BE2C (cell line): ENCODE data around the gene CDKN2B.

Source experiments
- DNase-seq: peaks from one replicate; pipeline ENCODE4 v3.0.0-alpha.2; 2020
- H3K27me3 ChIP-seq: fragments of 250-450 bp; sonication (Bioruptor Pico); 2 replicates; pipeline ENCODE4 v1.5.1; 2020; ENCODE audit warnings: mild to moderate bottlenecking
- H3K36me3 ChIP-seq: fragments of 250-450 bp; sonication (Bioruptor Pico); 2 replicates; pipeline ENCODE4 v1.5.1; 2020; ENCODE audit warnings: mild to moderate bottlenecking
- H3K4me1 ChIP-seq: fragments of 250-450 bp; sonication (Bioruptor Pico); 2 replicates; pipeline ENCODE4 v1.5.1; 2020
- H3K4me3 ChIP-seq: 2 replicates; pipeline ENCODE4 v1.5.1; 2011; ENCODE audit warnings: low read depth, low read length
- H3K9me3 ChIP-seq: fragments of 250-450 bp; sonication (Bioruptor Pico); 2 replicates; pipeline ENCODE4 v1.5.1; 2020
- TF ChIP-seq, protein P1 (sequence below): IDR thresholded peaks from 2 replicates; pipeline ENCODE4 v1.5.1; 2012; ENCODE audit warnings: mild to moderate bottlenecking, low read depth, low read length

Gene CDKN2B

DNA sequence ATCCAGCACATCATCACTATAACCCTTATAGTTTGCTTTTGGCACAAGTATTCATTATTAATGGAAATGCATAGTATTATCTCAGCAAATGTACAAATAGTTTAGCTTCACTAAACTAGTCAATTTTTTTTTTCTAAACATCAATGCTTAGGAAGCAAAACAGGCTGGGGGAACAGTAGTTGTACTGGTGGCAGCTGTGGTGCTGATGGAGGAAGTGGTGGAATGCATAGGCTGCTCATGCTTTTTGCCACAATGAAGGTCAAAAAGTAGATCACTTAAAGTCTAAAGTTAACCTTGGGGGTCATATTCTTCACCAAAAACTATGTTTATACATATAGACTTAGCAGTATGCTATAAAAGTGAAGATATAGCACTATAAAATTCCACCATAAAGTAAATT, 36.3 kb upstream of the CDKN2B start:
- Histone ChIP-seq H3K36me3 (no peaks in the 10 kb centered on the region), H3K4me1 (no peaks in the 10 kb centered on the region), H3K9me3 (no peaks in the 10 kb centered on the region), H3K4me3 (no peak overlapping the region), H3K27me3 (no peaks in the 10 kb centered on the region)
- TF ChIP-seq, protein P1, sequence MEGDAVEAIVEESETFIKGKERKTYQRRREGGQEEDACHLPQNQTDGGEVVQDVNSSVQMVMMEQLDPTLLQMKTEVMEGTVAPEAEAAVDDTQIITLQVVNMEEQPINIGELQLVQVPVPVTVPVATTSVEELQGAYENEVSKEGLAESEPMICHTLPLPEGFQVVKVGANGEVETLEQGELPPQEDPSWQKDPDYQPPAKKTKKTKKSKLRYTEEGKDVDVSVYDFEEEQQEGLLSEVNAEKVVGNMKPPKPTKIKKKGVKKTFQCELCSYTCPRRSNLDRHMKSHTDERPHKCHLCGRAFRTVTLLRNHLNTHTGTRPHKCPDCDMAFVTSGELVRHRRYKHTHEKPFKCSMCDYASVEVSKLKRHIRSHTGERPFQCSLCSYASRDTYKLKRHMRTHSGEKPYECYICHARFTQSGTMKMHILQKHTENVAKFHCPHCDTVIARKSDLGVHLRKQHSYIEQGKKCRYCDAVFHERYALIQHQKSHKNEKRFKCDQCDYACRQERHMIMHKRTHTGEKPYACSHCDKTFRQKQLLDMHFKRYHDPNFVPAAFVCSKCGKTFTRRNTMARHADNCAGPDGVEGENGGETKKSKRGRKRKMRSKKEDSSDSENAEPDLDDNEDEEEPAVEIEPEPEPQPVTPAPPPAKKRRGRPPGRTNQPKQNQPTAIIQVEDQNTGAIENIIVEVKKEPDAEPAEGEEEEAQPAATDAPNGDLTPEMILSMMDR: no peak
- no peak for DNase-seq

GRCh38 chr9:22044583-22044982, 35.5 kb upstream of the CDKN2B start:
- Histone ChIP-seq H3K4me3 (no peak overlapping the region), H3K27me3 (no peaks in the 10 kb centered on the region), H3K36me3 (no peaks in the 10 kb centered on the region), H3K9me3 (no peaks in the 10 kb centered on the region), H3K4me1 (no peaks in the 10 kb centered on the region)
- TF ChIP-seq, protein P1: no peak
- DNase-seq: no peak

DNA sequence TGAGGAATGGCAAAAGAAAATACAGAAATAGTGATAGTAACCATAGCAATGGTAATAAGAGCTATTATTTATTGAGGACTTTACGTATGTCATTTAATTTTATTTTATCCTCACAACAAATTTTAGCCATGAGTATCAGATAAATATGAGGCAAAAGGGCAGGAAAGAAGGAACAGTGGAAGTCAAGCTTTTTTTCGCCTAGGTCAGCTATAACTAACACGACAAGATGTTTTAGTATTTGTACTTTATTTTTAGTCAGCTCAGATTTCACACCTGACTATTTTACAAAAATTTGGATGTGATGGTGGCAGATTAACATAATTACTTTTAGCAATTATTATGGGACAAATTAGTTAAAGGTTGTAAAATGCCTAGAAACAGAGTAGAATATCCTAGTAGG, 34.8 kb upstream of the CDKN2B start:
- H3K4me1 ChIP-seq: no peaks in the 10 kb centered on the region
- no peaks in the 10 kb centered on the region for H3K9me3 ChIP-seq

DNA sequence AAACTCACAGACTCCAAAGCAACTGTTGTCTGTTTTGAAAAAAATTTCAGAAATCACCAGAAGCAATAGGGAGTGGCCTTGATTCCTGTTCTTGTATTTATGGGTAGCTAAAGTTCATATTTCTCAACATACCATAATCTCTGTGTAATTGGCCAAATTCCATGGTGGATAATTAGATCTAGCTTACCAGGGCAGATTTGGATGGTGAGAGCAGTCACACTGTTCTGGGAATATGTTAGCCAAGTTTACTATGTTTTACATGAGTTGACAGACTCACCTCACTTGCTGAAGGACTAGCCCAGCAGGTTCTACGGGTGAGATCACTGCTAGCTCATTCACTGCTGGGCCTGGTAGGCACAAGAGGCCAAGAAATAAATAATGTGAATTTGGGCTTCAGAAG, 32.7 kb upstream of the CDKN2B start:
- no peaks in the 10 kb centered on the region for H3K9me3 ChIP-seq
- TF ChIP-seq, protein P1: no peak
- no peak for DNase-seq
- no peak overlapping the region for H3K4me3 ChIP-seq
- no peaks in the 10 kb centered on the region for H3K27me3 ChIP-seq
- no peaks in the 10 kb centered on the region for H3K36me3 ChIP-seq
- H3K4me1 ChIP-seq: no peaks in the 10 kb centered on the region

More for the DNA sequence above, 34.8 kb upstream of the CDKN2B start:
- H3K4me3 ChIP-seq: no peak overlapping the region
- H3K36me3 ChIP-seq: no peaks in the 10 kb centered on the region
- TF ChIP-seq, protein P1: no peak
- DNase-seq: no peak
- H3K27me3 ChIP-seq: no peaks in the 10 kb centered on the region

DNA sequence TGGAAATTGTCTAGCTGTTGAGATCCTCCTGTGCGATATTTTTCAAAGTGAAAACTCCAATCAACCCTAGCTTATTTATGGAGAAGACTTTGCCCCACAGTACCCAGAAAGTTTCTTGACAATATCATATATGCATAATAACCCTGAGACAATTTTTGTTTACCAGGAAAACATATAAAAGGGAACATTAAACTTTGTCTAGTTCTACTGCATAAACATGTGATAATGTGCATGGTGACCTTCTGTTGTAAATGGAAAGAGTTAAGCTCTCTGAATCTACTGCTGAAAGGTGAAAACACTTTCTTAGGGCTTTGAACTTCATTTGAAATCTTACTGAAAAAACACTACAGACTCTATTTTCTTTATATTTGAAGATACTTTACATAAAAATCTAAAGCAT, 32.2 kb upstream of the CDKN2B start:
- no peak overlapping the region for H3K4me3 ChIP-seq
- H3K36me3 ChIP-seq: no peaks in the 10 kb centered on the region
- H3K27me3 ChIP-seq: no peaks in the 10 kb centered on the region
- TF ChIP-seq, protein P1: no peak
- no peak for DNase-seq
- H3K4me1 ChIP-seq: no peaks in the 10 kb centered on the region
- H3K9me3 ChIP-seq: no peaks in the 10 kb centered on the region

DNA sequence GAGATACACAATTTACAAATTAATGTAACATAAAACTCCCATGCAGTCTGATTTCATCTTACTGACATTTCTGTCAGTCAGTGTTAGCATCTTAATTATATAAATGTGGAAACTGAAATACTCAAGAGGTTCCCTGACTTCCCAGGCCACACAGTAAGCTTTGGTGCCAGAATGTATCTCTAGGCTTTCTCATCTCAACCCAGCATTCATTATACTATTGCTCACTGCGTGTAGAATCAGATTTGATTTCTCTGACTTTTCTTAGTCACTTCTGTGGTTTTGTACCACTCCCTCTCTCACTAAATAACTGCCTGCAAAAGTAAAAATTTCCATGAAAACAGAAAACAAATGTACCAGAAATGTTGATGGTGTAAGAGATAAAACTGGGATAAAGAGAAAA, 31.7 kb upstream of the CDKN2B start:
- Histone ChIP-seq H3K27me3 (no peaks in the 10 kb centered on the region), H3K4me1 (no peaks in the 10 kb centered on the region), H3K9me3 (no peaks in the 10 kb centered on the region), H3K36me3 (no peaks in the 10 kb centered on the region), H3K4me3 (no peak overlapping the region)
- TF ChIP-seq, protein P1: no peak
- no peak for DNase-seq
